Caco-2 (cell line): Measurements from ENCODE around the gene TMEM63B. TPM values are rescaled to one million over a fixed set of nuclear protein-coding genes. Genes with fewer than 3 reads are reported as not detected.

ENCODE experiments used
- BruUV-seq: library from RNA; stranded (reverse); fragments of 400-500 nt; replicated peaks from 2 replicates; lab custom pipeline; 2021; lab: Mats Ljungman, UMichigan
- CTCF ChIA-PET: fragments of 300-600 bp; sonication (Branson Sonifier 250); formaldehyde crosslinking; loops from one replicate; lab custom pipeline; 2022; ENCODE audit warnings: antibody characterized with exemption; lab: Charles Lee
- POLR2A ChIA-PET: fragments of 300-600 bp; sonication (Branson Sonifier 250); formaldehyde crosslinking; loops from one replicate; lab custom pipeline; 2022; ENCODE audit warnings: antibody characterized with exemption; lab: Charles Lee
- DNase-seq, 2 experiments: peaks; one replicate each; pipeline versions ENCODE4 v3.0.0 to v3.0.0-alpha.2; 2020 to 2022
- H3K27me3 ChIP-seq: replicated peaks from 2 replicates; pipeline ENCODE4 v1.6.0; 2011; ENCODE audit warnings: low read length; ENCODE audit not compliant: control insufficient read depth, insufficient read depth
- H3K36me3 ChIP-seq: 2 replicates; pipeline ENCODE4 v1.5.1; 2011; ENCODE audit warnings: low read length; ENCODE audit not compliant: control insufficient read depth, insufficient read depth
- H3K4me1 ChIP-seq: fragments of 250-450 bp; sonication (Bioruptor Pico); 2 replicates; pipeline ENCODE4 v1.5.1; 2020; ENCODE audit warnings: mild to moderate bottlenecking
- H3K4me3 ChIP-seq: 2 replicates; pipeline ENCODE4 v1.5.1; 2011; ENCODE audit warnings: low read depth, mild to moderate bottlenecking, control low read depth, low read length
- H3K9me3 ChIP-seq: fragments of 250-450 bp; sonication (Bioruptor Pico); 2 replicates; pipeline ENCODE4 v1.5.1; 2020; ENCODE audit warnings: mild to moderate bottlenecking, moderate library complexity
- H3K27ac Mint-ChIP-seq: one replicate; pipeline ENCODE4 v1.8.0; 2022; ENCODE audit warnings: mixed read lengths; ENCODE audit not compliant: unreplicated experiment
- H3K27me3 Mint-ChIP-seq: one replicate; pipeline ENCODE4 v1.8.0; 2022; ENCODE audit warnings: mixed read lengths; ENCODE audit not compliant: insufficient read depth, unreplicated experiment
- H3K36me3 Mint-ChIP-seq: one replicate; pipeline ENCODE4 v1.8.0; 2022; ENCODE audit warnings: mild to moderate bottlenecking, mixed read lengths; ENCODE audit not compliant: insufficient read depth, unreplicated experiment
- H3K4me1 Mint-ChIP-seq: one replicate; pipeline ENCODE4 v1.8.0; 2022; ENCODE audit warnings: low read depth, mixed read lengths; ENCODE audit not compliant: unreplicated experiment
- H3K4me3 Mint-ChIP-seq: one replicate; pipeline ENCODE4 v1.8.0; 2022; ENCODE audit warnings: mild to moderate bottlenecking, moderate library complexity, mixed read lengths; ENCODE audit not compliant: unreplicated experiment
- H3K9me3 Mint-ChIP-seq: one replicate; pipeline ENCODE4 v1.8.0; 2022; ENCODE audit warnings: mixed read lengths; ENCODE audit not compliant: unreplicated experiment
- intact Hi-C: fragments of 100-400 bp; cut with micrococcal nuclease; formaldehyde crosslinking; loops from one replicate; pipeline ENCODE4 v1.10.0; 2022; ENCODE audit not compliant: unreplicated experiment
- total RNA-seq: library from RNA; stranded (reverse); gene quantifications from 2 replicates; pipeline ENCODE4 v1.2.3, GENCODE V29; 2022
- TF ChIP-seq, protein P1 (sequence below), 2 experiments: fragments of 200-600 bp in 1 of 2; IDR thresholded peaks; 1 replicate in 1 of 2; 2 replicates in 1 of 2; pipeline versions ENCODE4 v1.5.1 to v1.8.0; 2011 to 2022; ENCODE audit warnings: antibody characterized with exemption in 1 of 2, control low read depth in 1 of 2, inconsistent platforms in 1 of 2, low read depth in 1 of 2, low read length in 1 of 2, mild to moderate bottlenecking in 1 of 2, moderate library complexity in 1 of 2; ENCODE audit not compliant: insufficient read depth in 1 of 2, severe bottlenecking in 1 of 2, unreplicated experiment in 1 of 2

Gene TMEM63B
- total RNA-seq, 1 experiment from 2014 or later, result 28.2 TPM

GRCh38 chr6:44138717-44139350 is 11.5 kb downstream of the TMEM63B start:
- peaks cover 8% of the 10 kb centered on the region for H3K4me1 Mint-ChIP-seq
- no peaks in the 10 kb centered on the region for H3K27me3 Mint-ChIP-seq
- Histone ChIP-seq H3K9me3 (no peaks in the 10 kb centered on the region), H3K4me3 (no peak overlapping the region), H3K4me1 (peaks cover 3% of the 10 kb centered on the region), H3K27me3 (no peaks in the 10 kb centered on the region), H3K36me3 (no peaks in the 10 kb centered on the region; the same call in 1 of the 2 replicates)
- TF ChIP-seq, protein P1, sequence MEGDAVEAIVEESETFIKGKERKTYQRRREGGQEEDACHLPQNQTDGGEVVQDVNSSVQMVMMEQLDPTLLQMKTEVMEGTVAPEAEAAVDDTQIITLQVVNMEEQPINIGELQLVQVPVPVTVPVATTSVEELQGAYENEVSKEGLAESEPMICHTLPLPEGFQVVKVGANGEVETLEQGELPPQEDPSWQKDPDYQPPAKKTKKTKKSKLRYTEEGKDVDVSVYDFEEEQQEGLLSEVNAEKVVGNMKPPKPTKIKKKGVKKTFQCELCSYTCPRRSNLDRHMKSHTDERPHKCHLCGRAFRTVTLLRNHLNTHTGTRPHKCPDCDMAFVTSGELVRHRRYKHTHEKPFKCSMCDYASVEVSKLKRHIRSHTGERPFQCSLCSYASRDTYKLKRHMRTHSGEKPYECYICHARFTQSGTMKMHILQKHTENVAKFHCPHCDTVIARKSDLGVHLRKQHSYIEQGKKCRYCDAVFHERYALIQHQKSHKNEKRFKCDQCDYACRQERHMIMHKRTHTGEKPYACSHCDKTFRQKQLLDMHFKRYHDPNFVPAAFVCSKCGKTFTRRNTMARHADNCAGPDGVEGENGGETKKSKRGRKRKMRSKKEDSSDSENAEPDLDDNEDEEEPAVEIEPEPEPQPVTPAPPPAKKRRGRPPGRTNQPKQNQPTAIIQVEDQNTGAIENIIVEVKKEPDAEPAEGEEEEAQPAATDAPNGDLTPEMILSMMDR (IDR thresholded peaks at IDR 0.05; ENCODE audit: insufficient read depth in 1 of 2, low read depth in 1 of 2, low read length in 1 of 2, severe bottlenecking in 1 of 2, unreplicated experiment in 1 of 2), result no peak
- H3K27ac Mint-ChIP-seq, result no peak overlapping the region
- H3K9me3 Mint-ChIP-seq, result no peaks in the 10 kb centered on the region
- peaks cover 18% of the 10 kb centered on the region for H3K36me3 Mint-ChIP-seq
- CTCF ChIA-PET, result interaction anchor here (1.0 kb wide), 1 partner anchor 60 kb away, joined by 3 read pairs; no protein-coding TSS in a partner anchor
- H3K4me3 Mint-ChIP-seq, result no peak overlapping the region
- intact Hi-C loops, result no loop called here
- BruUV-seq, result no TSS peak
- POLR2A ChIA-PET, result no interaction called here
- no peak for DNase-seq

DNA sequence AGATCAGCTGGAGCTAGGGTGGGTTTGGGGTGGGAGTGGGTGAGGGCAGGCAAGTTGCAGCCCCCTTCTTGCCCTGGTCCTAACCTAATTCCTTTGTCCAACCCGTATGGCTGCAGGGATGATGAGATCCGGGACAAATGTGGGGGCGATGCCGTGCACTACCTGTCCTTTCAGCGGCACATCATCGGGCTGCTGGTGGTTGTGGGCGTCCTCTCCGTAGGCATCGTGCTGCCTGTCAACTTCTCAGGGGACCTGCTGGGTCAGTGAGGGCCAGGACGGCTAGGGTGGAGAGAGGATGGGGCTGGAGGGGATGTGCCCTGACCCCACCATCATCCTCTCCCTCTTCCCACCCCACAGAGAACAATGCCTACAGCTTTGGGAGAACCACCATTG is 12.0 kb downstream of the TMEM63B start:
- Mint-ChIP-seq H3K4me1 (peaks cover 6% of the 10 kb centered on the region), H3K36me3 (peaks cover 23% of the 10 kb centered on the region), H3K9me3 (no peaks in the 10 kb centered on the region), H3K4me3 (no peak overlapping the region), H3K27ac (no peak overlapping the region), H3K27me3 (no peaks in the 10 kb centered on the region)
- no peaks in the 10 kb centered on the region; the same call in 1 of the 2 replicates for H3K36me3 ChIP-seq
- intact Hi-C loops, result no loop called here
- no peaks in the 10 kb centered on the region for H3K9me3 ChIP-seq
- H3K27me3 ChIP-seq, result no peaks in the 10 kb centered on the region
- H3K4me3 ChIP-seq, result no peak overlapping the region
- H3K4me1 ChIP-seq, result no peaks in the 10 kb centered on the region
- TF ChIP-seq, protein P1 (IDR thresholded peaks at IDR 0.05; ENCODE audit: insufficient read depth in 1 of 2, low read depth in 1 of 2, low read length in 1 of 2, severe bottlenecking in 1 of 2, unreplicated experiment in 1 of 2), result no peak
- no TSS peak for BruUV-seq
- CTCF ChIA-PET, result no interaction called here
- POLR2A ChIA-PET, result no interaction called here
- no peak for DNase-seq

DNA sequence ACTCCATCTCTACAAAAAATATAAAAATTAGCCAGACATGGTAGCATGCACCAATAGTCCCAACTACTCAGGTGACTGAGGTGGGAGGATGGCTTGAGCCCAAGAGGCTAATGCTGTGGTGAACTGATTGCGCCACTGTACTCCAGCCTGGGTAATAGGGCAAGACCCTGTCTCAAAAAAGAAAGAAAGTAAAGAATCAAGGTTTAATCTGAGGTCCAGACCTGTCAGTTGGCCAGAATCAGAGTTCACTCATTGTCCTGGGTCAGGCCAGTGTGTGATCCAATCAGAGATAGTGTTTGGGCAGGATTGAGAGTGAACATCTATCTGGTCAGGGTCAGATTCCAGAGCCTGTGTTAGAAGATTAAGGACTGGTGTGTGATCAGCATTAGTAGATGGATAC is 15.5 kb downstream of the TMEM63B start:
- peaks cover 19% of the 10 kb centered on the region for H3K36me3 Mint-ChIP-seq
- Histone ChIP-seq H3K4me3 (no peak overlapping the region), H3K9me3 (no peaks in the 10 kb centered on the region), H3K36me3 (peaks cover 1% of the 10 kb centered on the region), H3K4me1 (no peaks in the 10 kb centered on the region), H3K27me3 (no peaks in the 10 kb centered on the region)
- intact Hi-C loops, result no loop called here
- TF ChIP-seq, protein P1 (IDR thresholded peaks at IDR 0.05; ENCODE audit: insufficient read depth in 1 of 2, low read depth in 1 of 2, low read length in 1 of 2, severe bottlenecking in 1 of 2, unreplicated experiment in 1 of 2), result no peak
- H3K4me1 Mint-ChIP-seq, result no peaks in the 10 kb centered on the region
- H3K9me3 Mint-ChIP-seq, result no peaks in the 10 kb centered on the region
- no TSS peak for BruUV-seq
- no peak overlapping the region for H3K27ac Mint-ChIP-seq
- H3K4me3 Mint-ChIP-seq, result no peak overlapping the region
- H3K27me3 Mint-ChIP-seq, result no peaks in the 10 kb centered on the region
- CTCF ChIA-PET, result no interaction called here
- POLR2A ChIA-PET, result no interaction called here
- no peak for DNase-seq
